ENCODE results near the gene LRIT2.

The LRIT2 gene

DNA sequence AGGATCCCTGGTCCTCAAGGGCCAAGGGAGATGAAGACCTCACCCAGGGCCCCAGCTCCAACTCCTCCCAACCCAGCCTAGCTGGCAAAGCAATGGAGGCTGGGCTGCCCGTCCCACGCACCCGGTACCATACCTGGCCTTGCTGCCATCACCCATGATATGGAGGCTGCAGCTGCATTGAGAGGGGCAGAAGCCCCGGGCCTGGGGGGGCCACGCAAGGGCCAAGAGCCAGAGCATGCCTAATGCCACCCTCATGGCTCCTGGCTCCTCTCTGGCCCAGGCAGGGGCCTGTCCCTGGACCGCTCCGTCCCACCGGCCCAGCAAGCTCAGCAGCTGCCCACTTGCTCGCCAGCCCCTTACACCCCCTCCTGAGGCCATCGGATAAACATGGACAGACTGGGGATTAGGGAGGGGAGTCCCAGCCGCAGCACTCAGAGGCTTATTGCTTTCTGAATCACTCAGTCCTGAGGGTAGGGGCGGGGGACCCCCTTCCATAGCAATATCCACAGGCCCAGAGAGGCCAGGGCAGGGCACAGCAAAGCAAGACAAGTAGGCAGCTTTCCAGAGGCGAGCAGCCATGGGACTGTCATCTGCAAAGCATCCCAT, 15.9 kb upstream of the LRIT2 start, which contains the start of gene LRIT1:
Gene LRIT1 (minus strand): TSS at position 362 of the 606 bp plus-strand sequence. CDS start 107 bp downstream, at position 255.
- in situ Hi-C loops (cut with MboI; ENCODE audit: low sequenced_read_pairs, unreplicated experiment), result no loop called here
- no peak for DNase-seq (ENCODE audit: low spot score)
- TF ChIP-seq, protein P1, sequence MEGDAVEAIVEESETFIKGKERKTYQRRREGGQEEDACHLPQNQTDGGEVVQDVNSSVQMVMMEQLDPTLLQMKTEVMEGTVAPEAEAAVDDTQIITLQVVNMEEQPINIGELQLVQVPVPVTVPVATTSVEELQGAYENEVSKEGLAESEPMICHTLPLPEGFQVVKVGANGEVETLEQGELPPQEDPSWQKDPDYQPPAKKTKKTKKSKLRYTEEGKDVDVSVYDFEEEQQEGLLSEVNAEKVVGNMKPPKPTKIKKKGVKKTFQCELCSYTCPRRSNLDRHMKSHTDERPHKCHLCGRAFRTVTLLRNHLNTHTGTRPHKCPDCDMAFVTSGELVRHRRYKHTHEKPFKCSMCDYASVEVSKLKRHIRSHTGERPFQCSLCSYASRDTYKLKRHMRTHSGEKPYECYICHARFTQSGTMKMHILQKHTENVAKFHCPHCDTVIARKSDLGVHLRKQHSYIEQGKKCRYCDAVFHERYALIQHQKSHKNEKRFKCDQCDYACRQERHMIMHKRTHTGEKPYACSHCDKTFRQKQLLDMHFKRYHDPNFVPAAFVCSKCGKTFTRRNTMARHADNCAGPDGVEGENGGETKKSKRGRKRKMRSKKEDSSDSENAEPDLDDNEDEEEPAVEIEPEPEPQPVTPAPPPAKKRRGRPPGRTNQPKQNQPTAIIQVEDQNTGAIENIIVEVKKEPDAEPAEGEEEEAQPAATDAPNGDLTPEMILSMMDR (IDR thresholded peaks at IDR 0.05; ENCODE audit: borderline replicate concordance, control extremely low read depth, extremely low read depth, insufficient read depth, missing control alignments), result no peak

DNA sequence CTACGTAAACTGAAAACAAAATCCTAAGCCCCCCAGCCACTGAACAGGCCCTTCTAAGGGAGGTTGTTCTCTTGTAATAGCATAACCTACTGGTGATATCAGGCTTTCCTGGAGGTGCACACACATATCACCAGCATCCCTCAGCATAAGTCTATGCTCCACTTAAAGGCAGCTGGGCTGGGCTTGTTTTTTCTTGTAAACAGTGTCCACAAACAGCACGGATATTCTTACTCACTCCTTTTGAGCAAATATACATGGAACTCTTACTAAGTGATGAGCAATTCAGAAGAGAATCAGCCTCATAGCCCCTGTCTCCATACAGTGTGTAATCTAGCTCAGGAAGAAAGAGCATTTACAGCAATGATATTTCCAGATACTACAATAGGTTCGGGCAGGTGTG, 13.6 kb upstream of the LRIT2 start:
- in situ Hi-C loops (cut with MboI; ENCODE audit: low sequenced_read_pairs, unreplicated experiment), result no loop called here
- no peak for DNase-seq (ENCODE audit: low spot score)
- TF ChIP-seq, protein P1 (IDR thresholded peaks at IDR 0.05; ENCODE audit: borderline replicate concordance, control extremely low read depth, extremely low read depth, insufficient read depth, missing control alignments), result no peak

DNA sequence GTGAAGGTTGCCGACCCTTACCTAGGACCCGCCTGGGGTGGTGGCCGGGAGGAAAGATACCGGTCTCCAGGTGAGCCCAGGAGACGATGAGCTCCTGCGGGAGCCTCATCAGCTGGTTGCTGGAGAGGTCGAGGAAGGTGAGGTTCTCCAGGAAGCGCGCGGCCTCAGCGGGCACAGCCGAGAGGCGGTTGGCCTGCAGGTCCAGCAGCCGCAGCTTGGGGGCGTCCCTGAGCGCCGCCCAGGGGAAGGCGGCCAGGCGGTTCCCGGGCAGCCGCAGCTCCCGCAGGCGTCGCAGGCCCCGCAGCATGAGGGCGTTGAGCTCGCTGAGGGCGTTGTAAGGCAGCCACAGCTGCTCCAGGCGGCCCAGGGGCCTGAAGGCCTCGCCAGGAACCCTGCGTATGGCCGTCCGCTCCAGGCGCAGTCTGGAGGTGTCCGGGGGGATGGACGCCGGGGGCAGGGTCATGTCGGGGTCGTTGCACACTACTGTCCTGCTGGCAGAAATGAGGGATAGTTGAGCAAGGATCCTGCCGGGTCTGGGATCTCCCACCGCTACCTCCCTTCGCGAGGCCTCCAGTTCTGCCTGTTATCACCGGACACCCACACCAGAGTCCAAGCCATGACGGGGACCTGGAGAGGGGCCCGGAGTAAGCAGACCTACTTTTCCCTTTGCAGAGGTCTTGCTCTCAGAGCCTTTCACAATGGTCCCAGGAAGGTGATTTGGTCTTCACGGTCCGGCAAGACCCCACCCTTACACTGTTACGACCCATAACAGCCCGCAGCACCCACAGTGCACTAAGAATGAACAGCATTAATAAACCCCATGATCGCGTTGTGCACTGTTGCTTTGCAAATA, 12.1 kb upstream of the LRIT2 start:
- TF ChIP-seq, protein P1 (IDR thresholded peaks at IDR 0.05; ENCODE audit: borderline replicate concordance, control extremely low read depth, extremely low read depth, insufficient read depth, missing control alignments), result no peak
- no peak for DNase-seq (ENCODE audit: low spot score)
- in situ Hi-C loops (cut with MboI; ENCODE audit: low sequenced_read_pairs, unreplicated experiment), result no loop called here

DNA sequence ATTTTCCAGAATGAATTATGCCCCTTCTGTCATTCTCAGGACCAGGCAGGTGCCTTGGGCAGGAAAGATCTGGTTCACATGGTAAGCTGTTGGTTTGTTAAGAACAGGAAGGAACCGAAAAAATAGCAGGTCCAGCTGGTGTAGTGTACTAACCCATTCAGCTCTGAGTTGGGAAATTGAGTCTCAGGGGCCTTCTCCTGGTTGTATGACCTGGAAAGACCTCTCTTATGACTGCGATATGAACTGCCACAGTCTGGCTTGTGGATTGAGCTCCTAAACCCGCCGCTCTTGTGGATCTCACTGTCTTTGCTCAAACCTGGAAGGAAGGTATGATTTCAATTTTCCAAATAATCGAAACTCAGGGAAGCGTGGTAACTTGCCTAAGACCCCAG, 11.5 kb upstream of the LRIT2 start:
- TF ChIP-seq, protein P1 (IDR thresholded peaks at IDR 0.05; ENCODE audit: borderline replicate concordance, control extremely low read depth, extremely low read depth, insufficient read depth, missing control alignments), result no peak
- in situ Hi-C loops (cut with MboI; ENCODE audit: low sequenced_read_pairs, unreplicated experiment), result no loop called here
- DNase-seq (ENCODE audit: low spot score), result no peak

DNA sequence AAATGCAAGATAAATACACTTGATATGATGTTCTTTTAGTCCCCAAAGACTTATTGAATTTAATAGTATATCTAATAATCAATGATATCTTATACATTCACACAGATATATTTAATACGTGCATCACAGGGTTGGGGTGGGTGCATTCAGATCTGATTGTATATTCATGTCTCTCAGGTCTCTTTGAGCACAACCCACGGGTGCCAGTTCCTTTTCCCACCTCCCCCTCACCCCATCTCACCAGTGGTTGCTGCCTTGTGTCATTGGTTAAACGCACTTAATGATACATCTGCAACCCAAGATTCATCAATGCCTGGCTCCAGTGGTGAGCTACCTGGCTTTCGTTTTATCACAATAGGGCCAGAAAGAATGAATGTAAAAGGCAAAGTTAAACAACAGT, 9.8 kb upstream of the LRIT2 start:
- in situ Hi-C loops (cut with MboI; ENCODE audit: low sequenced_read_pairs, unreplicated experiment), result no loop called here
- no peak for DNase-seq (ENCODE audit: low spot score)
- TF ChIP-seq, protein P1 (IDR thresholded peaks at IDR 0.05; ENCODE audit: borderline replicate concordance, control extremely low read depth, extremely low read depth, insufficient read depth, missing control alignments), result no peak

DNA sequence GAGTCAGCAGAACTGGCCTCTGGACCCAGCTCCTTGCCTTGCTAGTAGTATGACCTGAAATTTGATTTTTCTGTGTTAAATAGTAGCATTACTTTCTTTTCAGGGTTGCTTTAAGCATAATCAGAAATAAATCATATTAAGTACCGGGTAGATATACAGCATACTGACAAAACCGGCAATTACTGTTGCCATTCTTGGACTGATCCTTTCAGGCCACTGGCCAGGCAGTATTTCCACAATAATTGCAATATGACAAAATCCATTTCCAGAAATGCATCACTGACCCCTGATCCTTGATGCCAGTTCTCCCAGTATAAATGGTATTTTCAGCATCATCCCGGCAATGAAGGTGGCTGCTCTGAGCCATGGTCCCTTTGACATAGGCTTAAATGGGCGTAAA, 9.1 kb upstream of the LRIT2 start:
- no peak for DNase-seq (ENCODE audit: low spot score)
- TF ChIP-seq, protein P1 (IDR thresholded peaks at IDR 0.05; ENCODE audit: borderline replicate concordance, control extremely low read depth, extremely low read depth, insufficient read depth, missing control alignments), result no peak
- in situ Hi-C loops (cut with MboI; ENCODE audit: low sequenced_read_pairs, unreplicated experiment), result no loop called here

Measured in GM13976 (cell line).